ENCODE data around the gene DPYSL5.

Gene DPYSL5

GRCh38 chr2:26969077-26969844, 121.3 kb downstream of the DPYSL5 start:
- no peak for DNase-seq

GRCh38 chr2:26970244-26970927, 122.5 kb downstream of the DPYSL5 start, which contains the start of gene MAPRE3:
MAPRE3 (plus strand) TSS chr2:26970637; CDS start chr2:27022219, 51,582 bp downstream.
- peak; percentile 92 for DNase-seq

- no peak for DNase-seq
Observed at GRCh38 chr2:26970928-26971627, 123.1 kb downstream of the DPYSL5 start.

GRCh38 chr2:26971911-26972786, 124.2 kb downstream of the DPYSL5 start:
- no peak for DNase-seq

- no peak for DNase-seq
Observed at GRCh38 chr2:26974352-26974751, 126.4 kb downstream of the DPYSL5 start.

- no peak for DNase-seq
Observed at GRCh38 chr2:26975102-26975501, 127.2 kb downstream of the DPYSL5 start.

GRCh38 chr2:26975656-26976055, 127.7 kb downstream of the DPYSL5 start:
- no peak for DNase-seq

- no peak for DNase-seq
Observed at GRCh38 chr2:26976237-26976636, 128.3 kb downstream of the DPYSL5 start.

GRCh38 chr2:26977012-26977411, 129.1 kb downstream of the DPYSL5 start:
- DNase-seq, result no peak

GRCh38 chr2:26978061-26978596, 130.2 kb downstream of the DPYSL5 start:
- DNase-seq, result no peak

GRCh38 chr2:26979741-26980140, 131.8 kb downstream of the DPYSL5 start:
- no peak for DNase-seq

GRCh38 chr2:26980971-26981370, 133.0 kb downstream of the DPYSL5 start:
- no peak for DNase-seq

GRCh38 chr2:26982102-26982742, 134.3 kb downstream of the DPYSL5 start:
- no peak for DNase-seq

GRCh38 chr2:26983746-26984145, 135.8 kb downstream of the DPYSL5 start:
- DNase-seq, result no peak

GRCh38 chr2:26985807-26986206, 137.9 kb downstream of the DPYSL5 start:
- no peak for DNase-seq

- no peak for DNase-seq
Observed at GRCh38 chr2:26986576-26986975, 138.6 kb downstream of the DPYSL5 start.

- no peak for DNase-seq
Observed at GRCh38 chr2:26988058-26988860, 140.3 kb downstream of the DPYSL5 start.

- no peak for DNase-seq
Observed at GRCh38 chr2:26989156-26989555, 141.2 kb downstream of the DPYSL5 start.

- DNase-seq, result no peak
Observed at GRCh38 chr2:26991717-26992116, 143.8 kb downstream of the DPYSL5 start.

GRCh38 chr2:26993768-26994167, 145.8 kb downstream of the DPYSL5 start:
- no peak for DNase-seq

GRCh38 chr2:26994983-26995382, 147.1 kb downstream of the DPYSL5 start:
- DNase-seq, result no peak
